Measurements from ENCODE around the gene MST1.
"Not testable (repeated sequence)": the region's sequence is repeated elsewhere in the genome, so short reads cannot be mapped to it uniquely, and the experiment has no call there.

The MST1 gene

GRCh38 chr3:49700453-49701128 is 11.3 kb upstream of the MST1 start:
- TF ChIP-seq CTCF (IDR thresholded peaks at IDR 0.05), result no peak
- no peak overlapping the region for H3K4me3 Mint-ChIP-seq
- no peaks in the 10 kb centered on the region for H3K9me3 Mint-ChIP-seq
- no peaks in the 10 kb centered on the region for H3K4me1 Mint-ChIP-seq
- no peaks in the 10 kb centered on the region for H3K36me3 Mint-ChIP-seq (ENCODE audit: low read depth)
- H3K27ac Mint-ChIP-seq, result peak overlapping the region; percentile 48
- no peaks in the 10 kb centered on the region for H3K27me3 Mint-ChIP-seq (ENCODE audit: low read depth, poor library complexity)
- DNase-seq, result no peak

- Mint-ChIP-seq H3K27me3 (ENCODE audit: low read depth, poor library complexity) (no peaks in the 10 kb centered on the region), H3K27ac (peak overlapping the region; percentile 43), H3K36me3 (ENCODE audit: low read depth) (no peaks in the 10 kb centered on the region), H3K9me3 (no peaks in the 10 kb centered on the region), H3K4me1 (no peaks in the 10 kb centered on the region), H3K4me3 (no peak overlapping the region)
- no peak for TF ChIP-seq CTCF (IDR thresholded peaks at IDR 0.05)
- no peak for DNase-seq
Observed at GRCh38 chr3:49700014-49700413, 10.7 kb upstream of the MST1 start.

GRCh38 chr3:49699281-49699979 is 10.2 kb upstream of the MST1 start:
- no peak for DNase-seq
- TF ChIP-seq CTCF (IDR thresholded peaks at IDR 0.05), result no peak
- Mint-ChIP-seq H3K4me1 (peaks cover 4% of the 10 kb centered on the region), H3K9me3 (no peaks in the 10 kb centered on the region), H3K27ac (no peak overlapping the region), H3K36me3 (ENCODE audit: low read depth) (no peaks in the 10 kb centered on the region), H3K4me3 (no peak overlapping the region), H3K27me3 (ENCODE audit: low read depth, poor library complexity) (no peaks in the 10 kb centered on the region)

GRCh38 chr3:49695350-49696015 is 6.2 kb upstream of the MST1 start:
- not testable (repeated sequence) for DNase-seq; H3K27me3 Mint-ChIP-seq (ENCODE audit: low read depth, poor library complexity); H3K27ac Mint-ChIP-seq; H3K36me3 Mint-ChIP-seq (ENCODE audit: low read depth); H3K9me3 Mint-ChIP-seq; H3K4me3 Mint-ChIP-seq
- H3K4me1 Mint-ChIP-seq, result peaks cover 18% of the 10 kb centered on the region

- H3K9me3 Mint-ChIP-seq; H3K36me3 Mint-ChIP-seq (ENCODE audit: low read depth); DNase-seq; H3K4me3 Mint-ChIP-seq; H3K27me3 Mint-ChIP-seq (ENCODE audit: low read depth, poor library complexity): not testable (repeated sequence)
- Mint-ChIP-seq H3K27ac (peak overlapping the region; percentile 83), H3K4me1 (peaks cover 27% of the 10 kb centered on the region)
Observed at GRCh38 chr3:49694409-49695070, 5.3 kb upstream of the MST1 start.

GRCh38 chr3:49691481-49691880 is 2.2 kb upstream of the MST1 start:
- H3K36me3 Mint-ChIP-seq (ENCODE audit: low read depth); H3K4me3 Mint-ChIP-seq; H3K27ac Mint-ChIP-seq; H3K27me3 Mint-ChIP-seq (ENCODE audit: low read depth, poor library complexity); H3K9me3 Mint-ChIP-seq; DNase-seq: not testable (repeated sequence)
- H3K4me1 Mint-ChIP-seq, result peaks cover 48% of the 10 kb centered on the region

- DNase-seq; H3K9me3 Mint-ChIP-seq; H3K36me3 Mint-ChIP-seq (ENCODE audit: low read depth); H3K27ac Mint-ChIP-seq; H3K27me3 Mint-ChIP-seq (ENCODE audit: low read depth, poor library complexity): not testable (repeated sequence)
- Mint-ChIP-seq H3K4me3 (peak overlapping the region; percentile 94), H3K4me1 (peaks cover 48% of the 10 kb centered on the region)
Observed at GRCh38 chr3:49690856-49691255, 1.6 kb upstream of the MST1 start.

GRCh38 chr3:49689908-49690624 is 792 bp upstream of the MST1 start:
- peaks cover 48% of the 10 kb centered on the region for H3K4me1 Mint-ChIP-seq
- not testable (repeated sequence) for H3K27me3 Mint-ChIP-seq (ENCODE audit: low read depth, poor library complexity); H3K36me3 Mint-ChIP-seq (ENCODE audit: low read depth); DNase-seq; H3K9me3 Mint-ChIP-seq; H3K27ac Mint-ChIP-seq
- H3K4me3 Mint-ChIP-seq, result peak overlapping the region; percentile 94

GRCh38 chr3:49688338-49689045 is 782 bp downstream of the MST1 start:
- not testable (repeated sequence) for H3K9me3 Mint-ChIP-seq; H3K27ac Mint-ChIP-seq; DNase-seq; H3K27me3 Mint-ChIP-seq (ENCODE audit: low read depth, poor library complexity)
- peak overlapping the region; percentile 94 for H3K4me3 Mint-ChIP-seq
- H3K4me1 Mint-ChIP-seq, result peaks cover 36% of the 10 kb centered on the region
- peaks cover 15% of the 10 kb centered on the region for H3K36me3 Mint-ChIP-seq (ENCODE audit: low read depth)

GRCh38 chr3:49687424-49687795 is 1.9 kb downstream of the MST1 start:
- H3K27me3 Mint-ChIP-seq (ENCODE audit: low read depth, poor library complexity); H3K27ac Mint-ChIP-seq; H3K9me3 Mint-ChIP-seq; DNase-seq: not testable (repeated sequence)
- H3K4me1 Mint-ChIP-seq, result peaks cover 36% of the 10 kb centered on the region
- peak overlapping the region; percentile 78 for H3K4me3 Mint-ChIP-seq
- H3K36me3 Mint-ChIP-seq (ENCODE audit: low read depth), result peaks cover 19% of the 10 kb centered on the region
